Heart left ventricle (tissue), 13 donors: ENCODE measurements around the gene PCNT.

Experiments used
- CTCF ChIP-seq, 12 donors: fragments of 200-600 bp; sonication (generic) in 4 of 12; IDR thresholded peaks; one replicate each; pipeline versions ENCODE4 v1.5.0 to v1.8.0; 2018 to 2022; ENCODE audit warnings: antibody characterized with exemption in 12 of 12, mild to moderate bottlenecking in 5 of 12
- POLR2A ChIP-seq, 2 donors: fragments of 450-650 bp; IDR thresholded peaks; one replicate each; pipeline ENCODE4 v1.6.1; 2017; ENCODE audit warnings: antibody characterized with exemption in 2 of 2, mild to moderate bottlenecking in 2 of 2, moderate library complexity in 2 of 2
- donor health status: ischemic (EF 13 %, LVEDD 7.1; RV severe dilation, severe dysfunction).
- donor health status: DM: no; HTN: yes; CAD: no.
- donor health status: DM: no; HTN: no; CAD: no.
- donor health status: ischemic (EF 25% LVEDD 6.9; RV normal size, moderate dysfunction).
- donor health status: ischemic (EF 25% LVEDD 5.7; RV mildly dilated, moderate dysfunction).
- donor health status: ischemic (EF 35%, LVEDD 5.7; RV mildly dilated, moderate dysfunction).
- donor health status: nonischemic (EF 11% LVEDD 7.7; RV severe dilation, severe dysfunction).
- donor health status: DM: yes; HTN: yes; CAD: no.
- donor health status: PGD.
- donor health status: ischemic (EF 29% LVEDD 5.4; RV normal size, mild dysfunction).
- donor health status: nonischemic (EF 23%, LVEDD 6.1; RV moderate dilation, normal function).

GRCh38 chr21:46366091-46366490 lies 42.1 kb downstream of the PCNT start:
- TF ChIP-seq CTCF (IDR thresholded peaks at IDR 0.05) (no peak), POLR2A (IDR thresholded peaks at IDR 0.05) (no peak)
